GM19193 (cell line): ENCODE results near the gene CD300A.

Experiments
- POLR2A ChIP-seq: IDR thresholded peaks from 4 replicates; pipeline ENCODE4 v1.6.1; 2011; ENCODE audit not compliant: insufficient read depth, insufficient read length; ENCODE audit errors: extremely low read depth

The CD300A gene

GRCh38 chr17:74513987-74514631, 47.7 kb downstream of the CD300A start:
- TF ChIP-seq POLR2A: no peak

DNA sequence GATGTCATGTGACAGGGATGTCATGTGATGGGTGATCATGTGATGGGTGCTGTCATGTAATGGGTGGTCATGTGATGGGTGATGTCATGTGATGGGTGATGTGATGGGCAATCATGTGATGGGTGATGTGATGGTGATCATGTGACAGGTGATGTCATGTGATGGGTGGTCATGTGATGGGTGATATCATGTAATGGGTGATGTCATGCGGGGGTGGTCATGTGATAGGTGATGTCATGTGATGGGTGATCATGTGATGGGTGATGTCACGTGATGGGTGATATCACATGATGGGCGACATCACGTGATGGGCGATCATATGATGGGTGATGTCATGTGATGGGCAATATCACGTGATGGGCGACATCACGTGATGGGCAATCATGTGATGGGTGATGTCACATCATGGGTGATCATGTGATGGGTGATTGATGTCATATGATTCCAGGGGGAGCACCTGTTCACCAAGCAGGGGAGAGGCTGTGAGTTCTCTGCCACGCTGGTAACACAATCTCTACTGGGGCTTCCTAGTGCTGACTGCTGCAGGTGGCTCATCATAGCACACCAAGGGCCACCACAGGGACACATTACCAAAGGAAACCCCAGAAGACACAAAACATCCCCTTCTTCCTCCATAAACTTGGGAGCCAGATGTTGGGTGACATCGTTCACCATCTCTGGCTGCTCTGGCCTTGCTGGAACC, 48.3 kb downstream of the CD300A start:
- no peak for TF ChIP-seq POLR2A

DNA sequence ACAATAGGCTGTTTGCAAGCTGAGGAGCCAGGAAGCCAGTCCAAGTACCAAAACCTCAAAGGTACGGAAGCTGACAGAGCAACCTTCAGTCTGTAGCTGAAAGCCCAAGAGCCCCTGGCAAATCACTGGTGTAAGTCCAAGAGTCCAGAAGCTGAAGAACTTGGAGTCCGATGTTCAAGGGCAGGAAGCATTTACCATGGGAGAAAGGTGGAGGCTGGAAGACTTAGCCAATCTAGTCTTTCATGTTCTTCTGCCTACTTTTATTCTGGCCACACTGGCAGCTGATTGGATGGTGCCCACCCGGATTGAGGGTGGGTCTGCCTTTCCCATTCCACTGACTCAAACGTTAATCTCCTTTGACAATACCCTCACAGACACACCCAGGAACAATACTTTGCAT, 49.5 kb downstream of the CD300A start:
- TF ChIP-seq POLR2A: no peak

GRCh38 chr17:74516561-74517328, 50.3 kb downstream of the CD300A start:
- no peak for TF ChIP-seq POLR2A

GRCh38 chr17:74520016-74520434, 53.6 kb downstream of the CD300A start:
- no peak for TF ChIP-seq POLR2A

DNA sequence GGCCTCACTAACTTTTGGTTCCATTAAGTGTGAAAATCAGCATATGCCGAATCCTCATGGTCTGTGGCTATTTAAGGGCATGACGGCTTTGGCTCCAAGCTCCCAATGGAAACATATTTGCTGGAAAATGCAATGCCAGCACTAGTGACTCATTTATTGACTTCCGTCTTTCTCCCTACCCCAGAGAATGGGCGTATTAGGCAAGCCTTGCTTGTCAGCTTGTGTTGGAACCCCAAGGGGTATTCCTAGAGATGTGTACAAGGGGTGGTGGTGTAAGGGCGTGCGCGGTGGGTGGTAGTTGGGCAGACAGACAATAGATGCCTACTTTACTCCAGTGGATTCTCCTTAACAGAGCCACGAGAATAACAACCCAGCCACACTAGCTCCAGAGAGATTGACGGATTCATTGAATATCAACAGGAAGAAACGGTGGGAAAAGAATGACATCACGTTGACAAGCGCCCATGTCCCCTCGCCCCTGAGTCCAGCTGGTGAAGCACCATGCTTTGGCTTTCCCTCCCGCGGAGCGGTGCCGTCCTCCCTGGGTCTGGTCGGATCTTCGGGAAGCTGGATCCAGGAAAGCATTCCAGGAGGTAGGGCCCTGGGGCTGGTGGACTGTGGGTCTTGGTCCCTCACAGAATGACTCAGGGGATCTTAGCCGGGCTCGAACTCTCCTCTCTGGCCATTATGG, 54.5 kb downstream of the CD300A start:
- TF ChIP-seq POLR2A: no peak

GRCh38 chr17:74521701-74522201, 55.3 kb downstream of the CD300A start:
- no peak for TF ChIP-seq POLR2A

DNA sequence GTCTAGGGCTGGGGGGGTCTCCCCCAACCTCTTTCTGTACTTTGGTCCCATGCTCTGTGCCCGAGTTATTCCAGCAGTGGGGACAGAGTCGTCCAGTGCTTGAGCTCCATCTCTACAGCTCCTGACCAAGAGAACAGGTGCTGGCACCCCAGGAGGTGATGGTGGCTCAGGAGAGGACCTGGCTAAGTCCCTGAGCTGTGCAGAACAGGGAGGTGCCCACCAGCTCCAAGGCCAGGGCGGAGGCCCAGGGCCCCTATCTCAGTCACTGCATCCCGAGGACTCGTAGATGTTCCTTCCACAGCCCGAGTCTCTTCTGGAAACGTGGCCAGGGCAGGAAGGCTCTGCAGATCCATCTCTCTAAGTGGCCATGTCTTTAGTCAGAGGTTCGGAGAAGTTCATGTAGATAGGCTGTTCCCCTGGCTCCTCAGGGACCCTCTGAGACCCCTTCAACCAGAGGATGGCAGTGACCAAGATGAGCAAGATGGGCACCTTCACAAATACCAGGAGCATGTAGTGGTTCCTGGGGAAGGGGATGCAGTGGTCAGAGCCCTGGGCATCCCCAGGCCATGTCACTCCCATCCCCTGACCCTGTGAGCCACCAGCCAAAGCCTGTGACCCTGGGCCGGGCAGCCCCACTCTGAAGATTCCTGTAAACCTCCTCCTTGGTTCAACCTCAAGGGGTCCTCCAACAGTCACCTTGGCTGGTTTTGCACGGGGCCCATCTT, 56.1 kb downstream of the CD300A start:
- no peak for TF ChIP-seq POLR2A

GRCh38 chr17:74523308-74523707, 56.9 kb downstream of the CD300A start:
- TF ChIP-seq POLR2A: no peak

GRCh38 chr17:74524653-74525464, 58.4 kb downstream of the CD300A start:
- no peak for TF ChIP-seq POLR2A

DNA sequence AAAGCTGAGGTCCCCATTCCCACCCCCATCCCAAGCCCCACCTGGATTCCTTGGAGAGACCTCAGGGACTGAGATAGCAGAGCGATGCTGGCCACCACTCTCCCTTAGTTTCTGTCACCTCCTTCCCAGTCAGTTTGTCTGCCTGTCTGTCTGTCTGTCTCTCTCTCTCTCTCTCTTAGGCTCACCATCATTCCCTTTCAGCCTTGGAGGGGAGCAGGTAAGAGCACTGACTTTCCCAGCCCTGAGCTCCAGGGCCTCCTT, 59.0 kb downstream of the CD300A start:
- TF ChIP-seq POLR2A: no peak

DNA sequence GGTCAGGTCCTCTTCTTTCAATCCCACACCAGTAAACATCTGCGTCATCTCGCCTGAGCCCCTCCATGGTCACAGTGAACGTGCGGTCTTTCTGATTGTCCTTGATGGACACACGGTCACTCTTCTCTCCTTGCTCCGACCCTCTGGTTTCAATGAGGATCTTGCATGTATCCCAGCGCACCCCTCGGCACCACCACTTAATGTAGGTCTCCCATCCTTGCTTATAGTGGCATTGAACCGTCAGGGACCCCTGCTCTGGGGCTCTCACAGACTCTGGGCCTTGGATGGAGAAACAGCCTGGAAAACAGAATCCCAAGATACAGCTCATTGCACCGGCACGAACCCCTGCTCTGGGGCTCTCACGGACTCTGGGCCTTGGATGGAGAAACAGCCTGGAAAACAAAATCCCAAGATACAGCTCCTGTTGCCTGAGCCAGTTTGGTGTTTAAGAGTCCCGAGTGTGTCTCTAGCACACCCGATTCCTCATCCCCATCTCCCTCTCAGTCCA, 59.4 kb downstream of the CD300A start:
- TF ChIP-seq POLR2A: no peak

- TF ChIP-seq POLR2A: no peak
These were observed 60.2 kb downstream of the CD300A start for GRCh38 chr17:74526681-74527080.

DNA sequence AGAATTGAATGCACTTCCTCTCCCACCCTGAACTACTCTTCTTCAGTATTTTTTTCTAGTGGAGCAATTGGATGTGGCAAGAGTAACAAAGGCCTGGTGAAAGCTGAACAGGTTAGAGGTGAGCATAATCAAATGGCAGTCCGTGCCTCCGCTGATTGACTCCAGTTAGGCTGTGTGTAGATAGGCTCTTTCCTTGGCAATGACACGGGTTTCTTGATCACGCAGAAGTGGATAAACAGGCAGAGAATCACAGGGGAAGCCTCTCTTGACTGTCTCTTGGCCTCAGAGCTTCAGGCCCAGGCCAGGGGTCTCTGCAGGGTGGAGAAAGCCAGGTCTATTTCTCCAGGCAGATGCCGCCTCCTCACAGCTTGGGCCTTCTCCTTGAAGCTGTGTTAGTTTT, 60.6 kb downstream of the CD300A start:
- no peak for TF ChIP-seq POLR2A
